Memory B cell (primary cell): ENCODE results near the gene DNAJC6.

ENCODE experiments used
- ATAC-seq: fragments of 150-1000 bp; cut with Tn5 transposase; 2 replicates; pipeline ENCODE4 v1.10.0; 2021; ENCODE audit warnings: low read depth, mild to moderate bottlenecking, moderate library complexity
- DNase-seq, 2 donors: peaks; one replicate each; pipeline ENCODE4 v3.0.0; 2022; ENCODE audit warnings: low spot score in 2 of 2
- H3K27ac Mint-ChIP-seq: one replicate; pipeline ENCODE4 v1.8.0; 2022; ENCODE audit warnings: mild to moderate bottlenecking, moderate library complexity, mixed read lengths
- H3K27me3 Mint-ChIP-seq: one replicate; pipeline ENCODE4 v1.8.0; 2022; ENCODE audit warnings: mixed read lengths
- H3K36me3 Mint-ChIP-seq: one replicate; pipeline ENCODE4 v1.8.0; 2022; ENCODE audit warnings: mild to moderate bottlenecking, mixed read lengths
- H3K4me1 Mint-ChIP-seq: one replicate; pipeline ENCODE4 v1.8.0; 2022; ENCODE audit warnings: mixed read lengths
- H3K4me3 Mint-ChIP-seq: one replicate; pipeline ENCODE4 v1.8.0; 2022; ENCODE audit warnings: mild to moderate bottlenecking, moderate library complexity, mixed read lengths
- H3K9me3 Mint-ChIP-seq: one replicate; pipeline ENCODE4 v1.8.0; 2022; ENCODE audit warnings: mixed read lengths

The DNAJC6 gene

GRCh38 chr1:65309304-65310077 lies at the start of gene DNAJC6:
TSS of gene DNAJC6 (plus strand) at chr1:65309543. CDS start at chr1:65309746, 203 bp downstream.
- no peak within 1 kb of the TSS for H3K27ac Mint-ChIP-seq
- DNase-seq (peak; percentile 1 to 17), ATAC-seq (peak; percentile 55)
- no peaks in the 10 kb centered on the region for H3K36me3 Mint-ChIP-seq
- H3K9me3 Mint-ChIP-seq: no peaks in the 10 kb centered on the region
- no peak within 1 kb of the TSS for H3K4me3 Mint-ChIP-seq
- H3K27me3 Mint-ChIP-seq: peaks cover 13% of the 10 kb centered on the region
- H3K4me1 Mint-ChIP-seq: no peaks in the 10 kb centered on the region

DNA sequence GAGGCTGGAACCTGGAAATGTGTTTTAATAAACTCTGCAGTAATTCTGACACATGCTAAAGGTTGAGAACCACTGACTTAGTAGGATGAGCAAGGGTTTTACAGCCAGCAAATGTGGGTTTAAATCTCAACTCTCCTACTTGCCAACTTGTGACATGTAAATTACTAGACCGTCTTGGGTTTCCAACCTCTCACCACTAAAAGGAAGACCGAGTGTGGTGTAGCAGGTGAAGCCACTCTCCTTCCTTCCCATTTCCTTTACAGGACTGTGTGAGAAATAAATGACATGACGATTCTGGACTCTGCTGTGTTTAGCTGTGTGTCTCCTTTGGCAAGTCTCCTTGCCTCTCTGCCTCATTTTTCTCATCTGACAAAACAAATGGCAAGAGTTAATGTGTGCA lies 49.5 kb upstream of the DNAJC6 start:
- no peaks in the 10 kb centered on the region for H3K36me3 Mint-ChIP-seq
- H3K9me3 Mint-ChIP-seq: no peaks in the 10 kb centered on the region
- H3K27me3 Mint-ChIP-seq: peaks cover 11% of the 10 kb centered on the region
- peaks cover 13% of the 10 kb centered on the region for H3K4me1 Mint-ChIP-seq
- H3K4me3 Mint-ChIP-seq: no peak overlapping the region
- no peak for DNase-seq
- no peak for ATAC-seq
- no peak overlapping the region for H3K27ac Mint-ChIP-seq

DNA sequence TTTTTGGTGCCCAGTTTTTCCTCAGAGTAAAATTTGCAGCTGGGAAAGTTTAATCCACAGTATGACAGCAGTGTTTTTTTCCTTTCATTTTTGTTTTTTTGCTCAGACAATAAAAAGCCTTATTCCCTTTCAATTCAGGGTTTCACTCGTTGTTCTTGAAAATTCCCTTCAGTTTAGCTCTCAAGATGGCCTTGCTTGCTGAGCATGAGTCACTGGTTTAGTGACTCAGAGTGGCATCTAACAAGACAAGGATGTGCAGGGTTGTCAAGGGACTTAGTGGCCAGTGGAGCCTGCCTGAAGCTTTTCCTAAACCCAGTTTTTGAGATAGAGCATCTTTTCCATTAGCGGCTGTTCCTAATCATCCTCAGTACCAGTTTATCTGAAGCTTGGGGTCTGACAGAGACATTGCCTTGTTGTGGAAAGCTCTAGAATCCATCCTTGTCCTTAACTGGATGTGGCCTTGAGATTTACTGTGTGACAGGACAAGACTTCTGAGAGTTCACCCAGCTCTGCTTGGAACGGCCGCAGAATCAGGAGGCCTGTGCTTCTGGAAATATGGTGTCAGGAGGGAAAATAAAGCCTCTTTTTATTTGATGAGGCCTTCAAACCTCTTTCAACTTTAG lies 48.4 kb upstream of the DNAJC6 start:
- H3K4me1 Mint-ChIP-seq: peaks cover 4% of the 10 kb centered on the region
- no peaks in the 10 kb centered on the region for H3K36me3 Mint-ChIP-seq
- peaks cover 6% of the 10 kb centered on the region for H3K27me3 Mint-ChIP-seq
- ATAC-seq (no peak), DNase-seq (no peak)
- no peak overlapping the region for H3K27ac Mint-ChIP-seq
- H3K4me3 Mint-ChIP-seq: no peak overlapping the region
- H3K9me3 Mint-ChIP-seq: no peaks in the 10 kb centered on the region

DNA sequence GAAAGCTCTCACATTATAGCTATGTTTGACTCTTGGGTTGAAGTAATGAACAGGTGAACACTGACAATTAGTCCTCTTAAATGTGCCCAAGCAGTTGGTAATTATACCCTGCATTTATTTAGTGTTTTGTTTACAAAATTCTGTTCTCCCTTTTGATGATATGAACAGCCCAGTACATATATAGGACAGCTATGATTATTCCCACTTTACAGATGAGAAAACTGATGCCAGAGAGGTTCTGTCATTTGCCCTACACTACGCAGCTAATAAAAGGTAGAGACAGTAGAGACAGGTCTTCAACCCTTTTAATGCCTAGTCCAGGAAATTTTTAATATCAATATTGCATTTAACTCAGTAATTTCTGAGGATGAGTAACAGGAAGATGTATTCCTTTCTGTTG lies 46.1 kb upstream of the DNAJC6 start:
- Mint-ChIP-seq H3K36me3 (no peaks in the 10 kb centered on the region), H3K4me1 (peaks cover 7% of the 10 kb centered on the region), H3K27me3 (peaks cover 11% of the 10 kb centered on the region), H3K9me3 (no peaks in the 10 kb centered on the region), H3K4me3 (no peak overlapping the region), H3K27ac (no peak overlapping the region)
- DNase-seq: no peak
- no peak for ATAC-seq

DNA sequence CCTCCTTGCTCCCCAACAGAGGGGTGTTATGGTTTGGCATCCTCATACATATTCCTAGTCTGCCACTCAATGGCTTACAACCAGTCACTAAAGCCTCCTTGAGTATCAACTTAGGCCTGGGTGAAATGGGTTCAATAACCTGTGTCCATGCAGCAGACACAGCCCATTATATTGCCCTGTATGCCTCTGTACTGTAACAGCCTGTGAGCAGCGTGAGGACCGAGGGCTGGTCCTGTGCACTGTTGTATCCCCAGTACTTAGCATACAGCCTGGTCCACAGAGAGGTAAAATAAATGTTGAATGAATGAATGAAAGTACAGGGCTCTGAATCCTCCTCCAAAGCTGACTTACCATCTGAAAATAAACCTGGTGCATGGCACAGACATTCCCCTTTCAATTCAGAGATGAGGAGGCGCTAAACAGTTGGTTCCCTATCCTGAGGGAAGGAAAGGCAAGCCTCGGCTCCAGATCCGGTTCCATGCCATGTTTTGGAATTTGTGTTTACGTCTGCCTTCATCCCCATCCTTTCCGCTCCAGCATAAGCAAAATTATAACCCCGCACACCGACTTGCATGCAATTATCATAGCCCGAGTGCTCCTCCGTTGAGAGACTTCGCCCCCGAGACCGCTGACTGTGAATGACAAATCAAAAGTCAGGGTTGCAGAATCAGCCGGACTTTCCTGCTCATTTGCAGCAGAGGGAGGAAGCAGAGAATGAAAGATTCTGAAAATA lies 45.0 kb upstream of the DNAJC6 start:
- H3K9me3 Mint-ChIP-seq: no peaks in the 10 kb centered on the region
- no peaks in the 10 kb centered on the region for H3K36me3 Mint-ChIP-seq
- no peak for DNase-seq
- H3K4me1 Mint-ChIP-seq: peaks cover 7% of the 10 kb centered on the region
- ATAC-seq: no peak
- peaks cover 11% of the 10 kb centered on the region for H3K27me3 Mint-ChIP-seq
- peak overlapping the region; percentile 38 for H3K4me3 Mint-ChIP-seq
- no peak overlapping the region for H3K27ac Mint-ChIP-seq

GRCh38 chr1:65265296-65265650 lies 44.1 kb upstream of the DNAJC6 start:
- peak overlapping the region; percentile 64 for H3K4me3 Mint-ChIP-seq
- no peaks in the 10 kb centered on the region for H3K9me3 Mint-ChIP-seq
- peaks cover 7% of the 10 kb centered on the region for H3K4me1 Mint-ChIP-seq
- no peak for ATAC-seq
- no peak overlapping the region for H3K27ac Mint-ChIP-seq
- no peaks in the 10 kb centered on the region for H3K36me3 Mint-ChIP-seq
- H3K27me3 Mint-ChIP-seq: peaks cover 11% of the 10 kb centered on the region
- DNase-seq: no peak

GRCh38 chr1:65265651-65266351 lies 43.5 kb upstream of the DNAJC6 start:
- DNase-seq (peak in 1 of 2 donors; percentile 19), ATAC-seq (peak; percentile 77)
- H3K36me3 Mint-ChIP-seq: no peaks in the 10 kb centered on the region
- no peak overlapping the region for H3K27ac Mint-ChIP-seq
- H3K27me3 Mint-ChIP-seq: peaks cover 11% of the 10 kb centered on the region
- H3K4me3 Mint-ChIP-seq: peak overlapping the region; percentile 64
- H3K4me1 Mint-ChIP-seq: peaks cover 7% of the 10 kb centered on the region
- no peaks in the 10 kb centered on the region for H3K9me3 Mint-ChIP-seq

DNA sequence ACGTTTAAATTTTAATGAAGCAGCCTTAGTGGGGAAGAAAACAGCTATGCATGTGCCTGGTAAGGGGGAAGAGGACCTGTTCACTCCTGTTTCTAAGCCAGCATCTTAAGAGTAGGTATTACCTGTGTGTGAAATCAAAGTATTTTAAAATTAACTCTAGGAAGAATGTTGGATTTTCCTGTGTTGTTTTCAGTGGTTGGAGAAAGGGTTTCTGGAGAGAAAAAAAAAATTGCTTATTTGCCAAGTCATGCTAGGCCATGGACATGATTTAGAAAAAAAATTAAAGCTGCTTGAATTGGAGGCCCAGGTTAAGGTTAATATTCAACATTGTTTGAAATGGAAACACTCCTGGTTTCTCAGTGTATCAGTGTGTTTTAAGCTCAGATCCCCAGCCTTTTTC lies 42.9 kb upstream of the DNAJC6 start:
- DNase-seq (no peak), ATAC-seq (no peak)
- H3K9me3 Mint-ChIP-seq: no peaks in the 10 kb centered on the region
- H3K27ac Mint-ChIP-seq: no peak overlapping the region
- no peaks in the 10 kb centered on the region for H3K36me3 Mint-ChIP-seq
- peaks cover 7% of the 10 kb centered on the region for H3K4me1 Mint-ChIP-seq
- peak overlapping the region; percentile 64 for H3K4me3 Mint-ChIP-seq
- H3K27me3 Mint-ChIP-seq: peaks cover 11% of the 10 kb centered on the region

DNA sequence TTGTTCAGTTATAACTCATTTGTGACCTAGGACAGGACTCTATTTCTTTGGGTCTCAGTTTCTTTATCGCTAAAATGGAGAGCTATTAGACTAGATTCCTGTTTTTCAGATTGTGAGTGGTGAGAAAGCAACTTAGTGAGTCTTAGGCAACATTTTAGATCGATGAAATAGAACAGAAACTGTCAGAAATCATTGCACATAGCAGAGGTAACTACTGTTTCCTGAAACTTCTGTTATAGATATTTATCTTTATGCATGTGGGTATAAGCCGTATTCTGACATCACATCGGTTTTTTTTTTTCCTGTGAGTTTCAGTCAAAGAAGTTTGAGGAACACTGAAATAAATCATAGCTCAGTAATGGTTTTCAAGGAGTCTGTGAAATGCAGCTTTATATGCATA lies 42.1 kb upstream of the DNAJC6 start:
- Mint-ChIP-seq H3K4me1 (peaks cover 7% of the 10 kb centered on the region), H3K27me3 (peaks cover 11% of the 10 kb centered on the region), H3K9me3 (no peaks in the 10 kb centered on the region), H3K36me3 (no peaks in the 10 kb centered on the region), H3K27ac (no peak overlapping the region), H3K4me3 (no peak overlapping the region)
- DNase-seq: no peak
- no peak for ATAC-seq

DNA sequence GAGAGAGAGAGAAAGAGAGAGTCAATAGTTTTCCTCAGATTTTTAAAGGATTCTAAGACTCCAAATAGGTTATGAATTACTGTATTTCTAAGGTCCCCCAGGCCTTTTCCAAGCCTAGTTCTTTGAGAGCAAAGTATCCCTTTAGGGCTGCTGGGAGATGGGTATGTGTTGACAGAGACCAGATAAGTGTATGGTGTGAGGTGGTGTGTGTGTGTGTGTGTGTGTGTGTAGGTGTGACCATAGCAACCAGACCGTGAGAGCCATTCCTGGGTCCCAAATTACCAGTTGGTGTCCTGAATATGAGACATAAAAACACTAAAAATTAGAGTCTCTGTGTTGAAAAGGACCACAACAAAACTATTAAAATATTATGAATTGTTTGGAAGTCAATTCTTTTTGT lies 41.7 kb upstream of the DNAJC6 start:
- H3K4me3 Mint-ChIP-seq: no peak overlapping the region
- peaks cover 11% of the 10 kb centered on the region for H3K27me3 Mint-ChIP-seq
- no peak overlapping the region for H3K27ac Mint-ChIP-seq
- ATAC-seq (no peak), DNase-seq (no peak)
- H3K4me1 Mint-ChIP-seq: peaks cover 7% of the 10 kb centered on the region
- H3K9me3 Mint-ChIP-seq: no peaks in the 10 kb centered on the region
- no peaks in the 10 kb centered on the region for H3K36me3 Mint-ChIP-seq

- Mint-ChIP-seq H3K27me3 (peaks cover 9% of the 10 kb centered on the region), H3K36me3 (no peaks in the 10 kb centered on the region)
- no peak for ATAC-seq
These were observed 39.7 kb upstream of the DNAJC6 start for GRCh38 chr1:65269612-65270011.

GRCh38 chr1:65276197-65276939 lies 33.0 kb upstream of the DNAJC6 start:
- DNase-seq (no peak), ATAC-seq (no peak)
- Mint-ChIP-seq H3K4me1 (no peaks in the 10 kb centered on the region), H3K27ac (no peak overlapping the region), H3K36me3 (no peaks in the 10 kb centered on the region), H3K9me3 (no peaks in the 10 kb centered on the region), H3K4me3 (no peak overlapping the region), H3K27me3 (peaks cover 7% of the 10 kb centered on the region)

More at GRCh38 chr1:65269612-65270011, 39.7 kb upstream of the DNAJC6 start:
- Mint-ChIP-seq H3K4me1 (peaks cover 4% of the 10 kb centered on the region), H3K4me3 (no peak overlapping the region), H3K9me3 (no peaks in the 10 kb centered on the region), H3K27ac (no peak overlapping the region)
- DNase-seq: no peak

- Mint-ChIP-seq H3K27ac (no peak overlapping the region), H3K4me1 (no peaks in the 10 kb centered on the region), H3K36me3 (no peaks in the 10 kb centered on the region), H3K4me3 (no peak overlapping the region), H3K9me3 (no peaks in the 10 kb centered on the region), H3K27me3 (peaks cover 7% of the 10 kb centered on the region)
- DNase-seq (no peak), ATAC-seq (no peak)
These were observed 31.6 kb upstream of the DNAJC6 start for GRCh38 chr1:65277605-65278347.
